ENCODE data around the gene AMD1.

Gene AMD1

GRCh38 chr6:110841266-110841665 lies 33.3 kb upstream of the AMD1 start:
- CTCF ChIA-PET = no interaction called here
- POLR2A ChIA-PET = interaction anchor here (1.3 kb wide), 1 partner anchor 33 kb away, joined by 4 read pairs; the partner anchor contains the start of gene AMD1
- DNase-seq (ENCODE audit: extremely low spot score) = no peak
- TF ChIP-seq CTCF (IDR thresholded peaks at IDR 0.05; ENCODE audit: control extremely low read depth, extremely low read depth, low read depth, missing control alignments) = no peak

GRCh38 chr6:110849781-110850180 lies 24.8 kb upstream of the AMD1 start:
- ChIA-PET POLR2A (no interaction called here), CTCF (interaction anchor here (1.1 kb wide), 1 partner anchor 35 kb away, joined by 4 read pairs; no protein-coding TSS in a partner anchor)
- DNase-seq (ENCODE audit: extremely low spot score) = no peak

GRCh38 chr6:110852773-110853172 lies 21.8 kb upstream of the AMD1 start:
- no peak for DNase-seq (ENCODE audit: extremely low spot score)
- ChIA-PET POLR2A (interaction anchor here (0.7 kb wide), 1 partner anchor 240 kb away, joined by 9 read pairs; no protein-coding TSS in a partner anchor), CTCF (no interaction called here)
- TF ChIP-seq CTCF (IDR thresholded peaks at IDR 0.05; ENCODE audit: control extremely low read depth, extremely low read depth, low read depth, missing control alignments) = no peak

More at GRCh38 chr6:110849781-110850180, 24.8 kb upstream of the AMD1 start:
- TF ChIP-seq CTCF (IDR thresholded peaks at IDR 0.05; ENCODE audit: control extremely low read depth, extremely low read depth, low read depth, missing control alignments) = no peak

GRCh38 chr6:110853754-110854477 lies 20.7 kb upstream of the AMD1 start:
- no peak for TF ChIP-seq CTCF (IDR thresholded peaks at IDR 0.05; ENCODE audit: control extremely low read depth, extremely low read depth, low read depth, missing control alignments)
- no peak for DNase-seq (ENCODE audit: extremely low spot score)
- ChIA-PET CTCF (no interaction called here), POLR2A (no interaction called here)

- ChIA-PET POLR2A (interaction anchor here (3.1 kb wide), 1 partner anchor 18 kb away, joined by 11 read pairs; the partner anchor contains the start of gene AMD1), CTCF (no interaction called here)
- TF ChIP-seq CTCF (IDR thresholded peaks at IDR 0.05; ENCODE audit: control extremely low read depth, extremely low read depth, low read depth, missing control alignments) = no peak
- DNase-seq (ENCODE audit: extremely low spot score) = no peak
These were observed 18.3 kb upstream of the AMD1 start for GRCh38 chr6:110856296-110856695.

- ChIA-PET POLR2A (interaction anchor here (3.1 kb wide), 1 partner anchor 16 kb away, joined by 11 read pairs; the partner anchor contains the start of gene AMD1), CTCF (no interaction called here)
- no peak for DNase-seq (ENCODE audit: extremely low spot score)
- TF ChIP-seq CTCF (IDR thresholded peaks at IDR 0.05; ENCODE audit: control extremely low read depth, extremely low read depth, low read depth, missing control alignments) = no peak
These were observed 16.6 kb upstream of the AMD1 start for GRCh38 chr6:110858016-110858415.

Data from GM10248 (cell line).